LNCAP (cell line): ENCODE data around the gene TRIM34.

Source experiments
- TF ChIP-seq, protein P1 (sequence below): fragments of 450-650 bp; IDR thresholded peaks from 2 replicates; pipeline ENCODE4 v1.5.1; 2017; ENCODE audit warnings: mild to moderate bottlenecking

TRIM34 gene

GRCh38 chr11:5610446-5610845, 14.4 kb upstream of the TRIM34 start:
- TF ChIP-seq, protein P1, sequence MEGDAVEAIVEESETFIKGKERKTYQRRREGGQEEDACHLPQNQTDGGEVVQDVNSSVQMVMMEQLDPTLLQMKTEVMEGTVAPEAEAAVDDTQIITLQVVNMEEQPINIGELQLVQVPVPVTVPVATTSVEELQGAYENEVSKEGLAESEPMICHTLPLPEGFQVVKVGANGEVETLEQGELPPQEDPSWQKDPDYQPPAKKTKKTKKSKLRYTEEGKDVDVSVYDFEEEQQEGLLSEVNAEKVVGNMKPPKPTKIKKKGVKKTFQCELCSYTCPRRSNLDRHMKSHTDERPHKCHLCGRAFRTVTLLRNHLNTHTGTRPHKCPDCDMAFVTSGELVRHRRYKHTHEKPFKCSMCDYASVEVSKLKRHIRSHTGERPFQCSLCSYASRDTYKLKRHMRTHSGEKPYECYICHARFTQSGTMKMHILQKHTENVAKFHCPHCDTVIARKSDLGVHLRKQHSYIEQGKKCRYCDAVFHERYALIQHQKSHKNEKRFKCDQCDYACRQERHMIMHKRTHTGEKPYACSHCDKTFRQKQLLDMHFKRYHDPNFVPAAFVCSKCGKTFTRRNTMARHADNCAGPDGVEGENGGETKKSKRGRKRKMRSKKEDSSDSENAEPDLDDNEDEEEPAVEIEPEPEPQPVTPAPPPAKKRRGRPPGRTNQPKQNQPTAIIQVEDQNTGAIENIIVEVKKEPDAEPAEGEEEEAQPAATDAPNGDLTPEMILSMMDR = no peak

DNA sequence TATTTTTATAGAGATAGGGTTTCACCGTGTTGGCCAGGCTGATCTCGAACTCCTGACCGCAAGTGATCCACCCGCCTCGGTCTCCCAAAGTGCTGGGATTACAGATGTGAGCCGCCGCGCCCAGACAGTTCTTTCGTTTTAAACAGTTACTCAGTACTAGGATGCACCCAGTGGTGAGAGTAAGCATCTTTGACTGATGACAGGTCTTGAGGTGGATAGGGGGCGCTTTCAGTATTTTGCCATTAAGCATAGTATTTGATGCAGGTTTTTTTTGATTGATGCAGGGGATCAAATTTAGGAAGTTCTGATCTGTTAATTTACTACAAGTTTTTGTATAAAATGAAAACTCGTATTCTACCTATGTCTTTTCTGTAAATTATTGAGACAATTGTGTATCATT, 13.2 kb upstream of the TRIM34 start:
- TF ChIP-seq, protein P1 = no peak

GRCh38 chr11:5618807-5619206, 6.0 kb upstream of the TRIM34 start:
- TF ChIP-seq, protein P1 = no peak

- TF ChIP-seq, protein P1 = no peak
Observed at GRCh38 chr11:5620651-5621521, 3.9 kb upstream of the TRIM34 start.

GRCh38 chr11:5621580-5621979, 3.2 kb upstream of the TRIM34 start:
- TF ChIP-seq, protein P1 = no peak

DNA sequence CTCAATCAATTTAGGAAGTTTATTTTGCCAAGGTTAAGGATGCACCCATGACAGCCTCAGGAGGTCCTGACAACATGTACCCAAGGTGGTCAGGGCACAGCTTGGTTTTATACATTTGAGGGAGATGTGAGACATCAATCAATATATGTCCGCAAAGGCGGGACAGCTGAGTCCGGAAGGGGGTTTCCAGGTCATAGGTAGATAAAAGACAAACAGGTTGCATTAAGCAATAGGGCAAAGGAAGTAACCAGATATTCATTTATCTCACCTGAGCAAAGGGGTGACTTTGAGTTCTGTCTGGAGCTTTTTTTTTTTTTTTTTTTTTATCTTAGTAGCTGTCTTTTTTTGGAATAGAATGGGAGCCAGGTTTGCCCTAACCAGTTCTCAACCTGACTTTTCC, 2.0 kb upstream of the TRIM34 start:
- TF ChIP-seq, protein P1 = no peak

DNA sequence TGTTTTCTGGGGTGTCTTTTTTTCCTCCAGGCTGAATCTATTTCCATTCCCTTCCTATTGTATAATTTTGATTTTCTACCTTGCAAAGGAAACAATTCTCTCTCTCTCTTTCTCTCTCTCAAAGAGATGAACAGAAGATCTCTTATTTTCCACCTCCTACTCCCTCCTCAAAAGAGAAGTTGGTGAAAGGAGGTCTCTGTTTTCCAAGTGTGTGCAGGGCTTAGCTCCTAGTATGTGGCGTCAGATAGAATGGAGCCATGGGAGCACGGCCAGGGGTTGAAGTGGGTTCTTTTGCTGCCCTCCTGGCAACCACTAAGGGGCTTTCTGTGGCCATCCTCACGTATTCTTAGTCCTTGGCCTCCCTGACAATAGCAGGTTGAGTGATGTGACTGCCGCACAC, 480 bp downstream of the TRIM34 start:
- TF ChIP-seq, protein P1 = no peak
